ENCODE results near the gene NGFR.

DNA sequence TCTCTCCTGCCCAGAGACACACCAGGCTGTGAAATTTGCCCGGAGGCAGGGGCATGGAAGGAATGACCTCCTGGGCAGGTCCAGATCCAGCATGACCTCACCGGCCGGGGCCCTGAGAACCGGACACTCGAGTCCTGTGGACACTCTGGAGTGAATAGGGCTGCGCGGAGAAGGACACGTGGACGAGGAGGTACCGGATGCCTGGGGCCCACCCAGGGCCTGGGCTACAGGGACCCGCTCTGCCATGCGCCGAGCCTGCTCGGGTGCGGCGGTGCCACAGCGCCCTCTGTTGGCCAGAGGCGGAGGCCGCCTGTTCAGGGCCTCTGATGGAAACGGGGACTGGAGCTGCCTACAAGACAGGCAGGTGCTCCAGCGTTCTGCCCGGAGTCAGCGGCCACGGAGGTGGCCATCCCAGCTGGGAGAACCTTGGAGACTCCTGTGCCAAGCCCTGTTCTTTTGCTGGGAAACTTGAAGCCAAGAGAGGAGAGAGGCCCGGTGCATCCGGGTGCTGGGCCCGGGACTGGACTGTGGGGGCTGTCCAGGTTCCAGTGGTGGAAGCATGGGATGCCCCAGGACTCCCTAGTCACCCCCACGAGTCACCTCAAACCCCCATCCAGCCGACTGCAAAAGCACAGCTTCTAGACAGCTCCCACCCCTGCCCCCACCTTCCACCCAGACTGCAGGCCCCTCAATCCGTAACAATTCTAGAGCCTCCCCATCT lies 61.3 kb downstream of the NGFR start:
- TF ChIP-seq CTCF (IDR thresholded peaks at IDR 0.05) (peak; percentile 99), POLR2AphosphoS5 (IDR thresholded peaks at IDR 0.05; ENCODE audit: low read depth, low read length) (no peak)
